ENCODE data around the gene ASPHD1. TPM values are rescaled to one million over a fixed set of nuclear protein-coding genes. Genes with fewer than 3 reads are reported as not detected.

Gene ASPHD1
- total and polyA plus RNA-seq, 2 of the 8 experiments (the other 6 are each of a cell fraction or from before 2014, with no cell fraction given) = 14.5 to 18.6 TPM

GRCh38 chr16:29877266-29877961 is 22.9 kb upstream of the ASPHD1 start:
- no peak overlapping the region for H2BK120ac ChIP-seq (replicated peaks; ENCODE audit: low read depth, low read length)
- peak overlapping the region; percentile 4; the same call in 1 of the 2 replicates for H2AK5ac ChIP-seq (ENCODE audit: low read depth, low read length)
- H3K36me3 ChIP-seq (ENCODE audit: control insufficient read depth in 2 of 4, insufficient read depth in 4 of 4, low read length in 3 of 4) = peaks cover 0 to 5% (median under 1%) of the 10 kb centered on the region in 4 experiments; a peak in 3 of 8 replicates
- ChIA-PET CTCF (ENCODE audit: partially characterized antibody) (interaction anchor here (0.6 to 1.7 kb wide), 11 partner anchors 9 to 235 kb away, joined by 3 to 8 read pairs (median 4); partner anchors contain the start of genes ASPHD1, PAGR1 and TMEM219), POLR2A (ENCODE audit: partially characterized antibody) (interaction anchor here (0.7 to 2.2 kb wide), 11 partner anchors 8 to 168 kb away, joined by 3 to 15 read pairs (median 4); partner anchors contain the start of genes ASPHD1 and SEZ6L2)
- H4K20me1 ChIP-seq (replicated peaks in 1 of 2; ENCODE audit: control insufficient read depth in 1 of 2, insufficient read depth in 2 of 2, low read length in 2 of 2) = peaks cover 1 to 2% of the 10 kb centered on the region in 2 experiments
- H3K9ac ChIP-seq (replicated peaks in 1 of 4; ENCODE audit: extremely low read depth in 1 of 4, low read depth in 3 of 4, low read length in 3 of 4) = peak overlapping the region in 1 of 4 experiments; percentile 38; a peak in 3 of 7 replicates
- peak overlapping the region; percentile 37; the same call in 1 of the 2 replicates for H2AFZ ChIP-seq (ENCODE audit: low read length)
- H3K56ac ChIP-seq (replicated peaks; ENCODE audit: insufficient read length, low read depth, low read length) = no peak overlapping the region
- no peaks in the 10 kb centered on the region for H3K9me3 ChIP-seq (ENCODE audit: insufficient read depth in 2 of 2, low read depth in 1 of 2, low read length in 1 of 2)
- no peaks in the 10 kb centered on the region; a peak in 1 of 4 replicates for H3K79me2 ChIP-seq (ENCODE audit: control insufficient read depth in 1 of 2, insufficient read depth in 2 of 2, low read length in 2 of 2)
- WGBS, 2 experiments (ENCODE audit: extremely low coverage in 1 of 2, insufficient coverage in 1 of 2, insufficient read length in 1 of 2, insufficient replicate concordance in 2 of 2, low coverage in 1 of 2, low lambda C conversion rate in 2 of 2, missing lambda C conversion rate in 1 of 2) = 5% methylated on average over 27 of the region's 28 CpGs; no CpG with 5 or more reads in 1 of the 2 experiments
- no peak overlapping the region for H2BK20ac ChIP-seq (ENCODE audit: low read length)
- no peaks in the 10 kb centered on the region for H3K79me1 ChIP-seq (ENCODE audit: low read depth, low read length)
- FAIRE-seq (peak; percentile 100), DNase-seq (ENCODE audit: low read depth in 1 of 2, low spot score in 2 of 2) (peak; percentile 99)
- peaks cover 7% of the 10 kb centered on the region; the same call in 1 of the 2 replicates for H3K23me2 ChIP-seq (ENCODE audit: low read depth, low read length)
- no peak overlapping the region; the same call in 1 of the 2 replicates for H4K8ac ChIP-seq (ENCODE audit: extremely low read depth, insufficient read depth, low read length)
- H3K27ac ChIP-seq (ENCODE audit: low read depth, low read length) = peak overlapping the region; percentile 42; the same call in 1 of the 2 replicates
- H3K14ac ChIP-seq (ENCODE audit: insufficient read length) = no peak overlapping the region
- no peak overlapping the region for H3K18ac ChIP-seq (ENCODE audit: extremely low read depth, low read length)
- H2BK15ac ChIP-seq (ENCODE audit: low read length) = no peak overlapping the region
- no peaks in the 10 kb centered on the region for H3K27me3 ChIP-seq (replicated peaks in 1 of 4; ENCODE audit: control insufficient read depth in 3 of 4, extremely low read depth in 1 of 4, insufficient read depth in 3 of 4, low read length in 3 of 4)
- H3K4me2 ChIP-seq (ENCODE audit: insufficient read depth in 1 of 2, low read depth in 2 of 2, low read length in 2 of 2) = peak overlapping the region; percentile 69 to 91
- H3K4me1 ChIP-seq (replicated peaks in 1 of 4; ENCODE audit: control insufficient read depth in 3 of 4, insufficient read depth in 4 of 4, low read length in 3 of 4) = peaks cover 0 to 11% (median 7%) of the 10 kb centered on the region in 4 experiments; a peak in 5 of 7 replicates
- peak overlapping the region; percentile 45; the same call in 1 of the 2 replicates for H2BK5ac ChIP-seq (ENCODE audit: low read depth, low read length)
- no peak overlapping the region for H3K23ac ChIP-seq (ENCODE audit: insufficient read length)
- H3K4me3 ChIP-seq (ENCODE audit: extremely low read depth in 1 of 4, insufficient read depth in 2 of 4, low read depth in 3 of 4, low read length in 4 of 4) = peak overlapping the region; percentile 41 to 64 (median 52)
- no peak overlapping the region for H4K5ac ChIP-seq (ENCODE audit: insufficient read length, low read depth, low read length)
- 0 out of 2 replicates have a peak overlapping the region, but pooled peaks have one; percentile 52 for H2BK12ac ChIP-seq (ENCODE audit: low read depth, low read length)
- H4K91ac ChIP-seq (replicated peaks; ENCODE audit: insufficient read length, low read length) = no peak overlapping the region
- no peak overlapping the region for H3K4ac ChIP-seq (replicated peaks; ENCODE audit: insufficient read length, low read depth, low read length)
- TF ChIP-seq JUN (IDR thresholded peaks at IDR 0.05; ENCODE audit: low read depth, low read length) (no peak), SRF (IDR thresholded peaks at IDR 0.05; ENCODE audit: low read depth, low read length) (0 out of 2 replicates have a peak, but pooled peaks have one; percentile 1), TAF1 (IDR thresholded peaks at IDR 0.05; ENCODE audit: low read depth, low read length) (no peak), MAX (IDR thresholded peaks at IDR 0.05) (peak; percentile 59), NRF1 (IDR thresholded peaks at IDR 0.05; ENCODE audit: low read depth, low read length) (no peak), SAP30 (IDR thresholded peaks at IDR 0.05; ENCODE audit: insufficient read depth, insufficient replicate concordance, low read length) (no peak), CREB1 (IDR thresholded peaks at IDR 0.05) (peak; percentile 81), RFX5 (IDR thresholded peaks at IDR 0.05; ENCODE audit: borderline replicate concordance, low read depth, low read length) (no peak), POLR2AphosphoS5 (IDR thresholded peaks at IDR 0.05; ENCODE audit: low read depth, low read length) (peak; percentile 64)
- TF ChIP-seq, protein P1, sequence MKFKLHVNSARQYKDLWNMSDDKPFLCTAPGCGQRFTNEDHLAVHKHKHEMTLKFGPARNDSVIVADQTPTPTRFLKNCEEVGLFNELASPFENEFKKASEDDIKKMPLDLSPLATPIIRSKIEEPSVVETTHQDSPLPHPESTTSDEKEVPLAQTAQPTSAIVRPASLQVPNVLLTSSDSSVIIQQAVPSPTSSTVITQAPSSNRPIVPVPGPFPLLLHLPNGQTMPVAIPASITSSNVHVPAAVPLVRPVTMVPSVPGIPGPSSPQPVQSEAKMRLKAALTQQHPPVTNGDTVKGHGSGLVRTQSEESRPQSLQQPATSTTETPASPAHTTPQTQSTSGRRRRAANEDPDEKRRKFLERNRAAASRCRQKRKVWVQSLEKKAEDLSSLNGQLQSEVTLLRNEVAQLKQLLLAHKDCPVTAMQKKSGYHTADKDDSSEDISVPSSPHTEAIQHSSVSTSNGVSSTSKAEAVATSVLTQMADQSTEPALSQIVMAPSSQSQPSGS (IDR thresholded peaks at IDR 0.05; ENCODE audit: low read length) = no peak

All from H1 (cell line).